RKO (cell line): ENCODE data around the gene SLFN5.
"Not testable (repeated sequence)": the region's sequence is repeated elsewhere in the genome, so short reads cannot be mapped to it uniquely, and the experiment has no call there.

Experiments
- DNase-seq: peaks from one replicate; pipeline ENCODE4 v3.0.0-alpha.2; 2016; ENCODE audit warnings: low spot score

Gene SLFN5

DNA sequence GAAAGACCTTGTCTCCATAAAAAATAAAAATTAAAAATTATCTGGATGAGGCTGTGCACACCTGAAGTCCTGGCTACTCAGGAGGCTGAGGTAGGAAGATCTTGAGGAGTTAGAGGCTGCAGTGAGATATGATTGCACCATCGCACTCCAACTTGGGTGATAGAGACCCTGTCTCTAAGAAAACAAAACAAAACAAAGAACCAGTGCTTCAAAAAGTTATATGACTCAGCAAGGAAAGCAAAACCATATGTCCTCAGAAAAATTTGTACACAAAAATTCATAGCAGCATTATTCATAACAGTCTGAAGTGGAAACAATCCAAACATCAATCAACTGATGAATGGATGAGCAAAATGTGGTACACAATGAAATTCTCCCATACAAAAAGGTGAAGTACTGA lies 48.9 kb downstream of the SLFN5 start:
- DNase-seq: no peak

DNA sequence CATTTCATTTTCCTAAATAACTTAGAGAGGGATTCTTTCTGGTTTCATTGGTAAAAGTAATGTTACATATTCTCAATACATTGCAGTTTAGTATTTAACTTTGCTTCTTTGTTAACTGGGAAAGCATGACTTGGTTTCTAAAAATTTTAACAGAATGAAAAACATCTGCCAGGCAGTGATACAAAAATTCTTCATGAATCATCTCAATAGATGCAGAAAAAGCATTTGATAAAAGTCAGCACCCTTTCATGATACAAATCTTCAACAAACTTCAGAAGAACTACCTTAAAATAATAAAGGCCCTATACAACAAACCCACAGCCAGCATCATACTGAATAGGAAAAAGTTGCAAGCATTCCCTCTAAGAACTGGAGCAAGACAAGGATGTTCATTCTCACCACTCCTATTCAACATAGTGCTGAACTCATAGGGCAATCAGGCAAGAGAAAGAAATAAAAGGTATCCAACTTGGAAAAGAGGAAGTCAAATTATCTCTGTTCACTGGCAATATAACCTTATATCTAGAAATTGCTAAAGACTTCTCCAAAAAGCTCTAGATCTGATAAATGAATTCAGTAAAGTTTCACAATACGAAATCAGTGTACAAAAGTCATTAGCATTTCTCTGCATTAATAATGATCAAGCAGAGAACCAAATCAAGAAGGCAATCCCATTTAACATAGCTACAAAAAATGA lies 50.4 kb downstream of the SLFN5 start:
- DNase-seq: no peak

DNA sequence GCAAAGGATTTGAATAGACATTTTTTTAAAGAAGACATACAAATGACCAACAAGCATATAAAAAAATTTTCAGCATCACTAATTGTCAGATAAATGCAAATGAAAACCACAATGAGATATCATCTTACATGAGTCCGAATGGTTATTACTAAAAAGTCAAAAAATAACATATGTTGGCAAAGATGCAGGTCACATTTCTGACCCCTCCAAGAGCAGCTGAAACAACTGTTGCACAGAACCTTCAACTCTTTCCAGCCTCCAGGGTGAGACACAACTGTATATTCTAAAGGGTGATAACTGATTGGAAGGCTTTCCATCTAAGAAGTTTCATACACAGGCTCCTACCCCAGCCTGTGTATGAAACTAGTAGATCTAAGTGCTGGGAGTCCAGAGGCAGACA lies 51.9 kb downstream of the SLFN5 start:
- DNase-seq: no peak

- DNase-seq: no peak
These were observed 52.8 kb downstream of the SLFN5 start for GRCh38 chr17:35295686-35296085.

DNA sequence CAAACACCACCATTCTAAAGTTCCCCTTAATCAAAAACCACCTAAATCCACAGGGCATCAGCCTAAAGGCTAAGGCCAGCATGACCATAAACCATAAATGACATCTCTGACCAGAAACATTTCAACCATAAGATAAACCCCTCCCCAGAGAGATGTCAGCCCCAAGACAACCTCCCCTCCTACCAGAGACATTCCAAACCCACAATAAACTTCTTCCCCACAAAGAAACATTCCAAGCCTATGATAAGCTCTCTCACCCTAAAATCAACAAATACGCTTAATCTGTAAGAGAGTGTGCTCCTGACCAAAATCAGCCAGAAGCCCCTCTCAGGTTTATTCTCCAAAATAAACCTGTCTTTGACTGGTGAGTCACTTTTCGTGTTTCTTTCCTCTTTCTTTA lies 54.8 kb downstream of the SLFN5 start:
- DNase-seq: no peak

GRCh38 chr17:35298639-35299038 lies 55.8 kb downstream of the SLFN5 start:
- DNase-seq: no peak

GRCh38 chr17:35299135-35299534 lies 56.3 kb downstream of the SLFN5 start:
- no peak for DNase-seq

- not testable (repeated sequence) for DNase-seq
These were observed 66.5 kb downstream of the SLFN5 start for GRCh38 chr17:35309345-35309744.

- DNase-seq: no peak
These were observed 69.5 kb downstream of the SLFN5 start for GRCh38 chr17:35312346-35312745.

- DNase-seq: peak; percentile 74
These were observed 70.2 kb downstream of the SLFN5 start for GRCh38 chr17:35312790-35313711.

DNA sequence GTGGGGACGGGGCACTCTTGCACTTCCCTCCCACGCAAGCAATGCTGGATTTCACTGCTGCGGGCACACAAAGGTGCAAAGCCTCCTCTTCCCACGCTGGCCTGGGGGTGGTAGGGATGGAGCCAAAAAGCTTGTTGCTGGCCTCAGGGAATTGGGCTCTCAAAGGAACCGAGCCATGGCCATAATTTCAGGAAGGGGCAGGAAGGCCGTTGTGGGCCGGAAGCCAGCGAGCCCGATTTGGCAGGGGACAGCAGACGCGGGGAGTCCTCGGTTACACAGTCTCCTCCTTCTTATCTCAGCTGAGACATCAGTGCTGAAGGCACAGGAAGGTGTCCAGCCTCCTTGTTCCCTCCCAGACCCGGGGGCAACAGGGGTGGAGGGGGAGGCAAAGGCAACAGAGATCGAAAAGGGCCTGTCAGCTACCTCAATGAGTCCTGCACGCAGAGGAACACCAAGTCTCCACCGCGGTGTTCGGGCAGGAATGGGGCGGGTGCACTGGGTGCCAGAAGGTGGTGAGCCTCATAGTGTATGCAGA lies 71.1 kb downstream of the SLFN5 start:
- no peak for DNase-seq

DNA sequence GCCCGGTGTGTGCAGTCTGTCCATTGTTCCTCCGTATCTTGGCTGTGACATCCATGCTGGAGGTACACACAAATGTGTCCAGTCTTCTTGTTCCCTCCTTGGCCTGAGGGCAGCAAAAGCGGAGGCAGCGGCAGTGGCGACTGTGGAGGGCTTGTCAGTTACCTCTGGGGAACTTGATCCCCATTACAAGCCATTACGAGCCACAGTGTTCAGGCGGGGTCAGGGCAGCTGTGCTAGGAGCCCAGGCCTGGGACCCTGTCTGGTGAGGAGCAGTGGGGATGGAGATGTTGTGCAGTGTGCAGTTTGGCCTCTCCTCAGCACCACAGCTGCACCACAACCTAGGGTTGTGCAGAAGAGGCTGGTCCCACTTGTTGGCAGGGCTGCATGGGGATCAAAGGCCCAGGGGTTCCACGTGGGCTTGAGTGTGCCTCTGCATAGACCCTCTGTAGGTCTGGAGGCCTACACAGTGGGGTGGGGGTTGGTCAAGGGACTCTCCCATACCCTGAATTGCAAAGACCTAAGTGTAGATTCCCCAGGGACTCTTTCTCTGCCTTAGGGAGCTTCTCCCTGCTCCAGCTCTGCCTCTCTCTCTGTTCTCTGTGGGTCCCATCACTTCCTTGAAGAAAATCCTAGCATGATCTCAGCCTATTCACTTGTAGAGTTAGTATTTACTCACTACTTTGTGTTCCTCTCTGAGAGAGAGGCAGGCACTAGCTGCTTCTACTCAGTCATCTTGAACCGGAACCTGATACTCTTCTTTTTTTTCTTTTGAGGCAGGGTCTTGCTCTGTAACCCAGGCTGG lies 71.7 kb downstream of the SLFN5 start:
- no peak for DNase-seq

- no peak for DNase-seq
These were observed 72.4 kb downstream of the SLFN5 start for GRCh38 chr17:35315283-35315682.

DNA sequence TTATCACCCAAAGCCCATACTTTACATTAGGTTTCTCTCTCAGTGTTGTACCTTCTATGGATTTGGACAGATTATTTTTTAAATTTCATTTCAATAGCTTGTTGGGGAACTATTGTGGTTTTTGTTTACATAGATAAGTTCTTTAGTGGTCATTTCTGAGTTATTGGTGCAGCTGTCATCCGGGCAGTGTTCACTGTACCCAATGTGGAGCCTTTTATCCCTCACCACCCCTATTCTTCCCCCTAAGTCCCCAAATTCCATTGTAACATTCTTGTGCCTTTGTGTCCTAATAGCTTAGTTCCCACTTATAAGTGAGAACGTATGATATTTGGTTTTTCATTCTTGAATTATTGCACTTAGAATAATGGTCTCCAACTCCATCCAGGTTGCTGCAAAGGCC lies 73.1 kb downstream of the SLFN5 start:
- no peak for DNase-seq

DNA sequence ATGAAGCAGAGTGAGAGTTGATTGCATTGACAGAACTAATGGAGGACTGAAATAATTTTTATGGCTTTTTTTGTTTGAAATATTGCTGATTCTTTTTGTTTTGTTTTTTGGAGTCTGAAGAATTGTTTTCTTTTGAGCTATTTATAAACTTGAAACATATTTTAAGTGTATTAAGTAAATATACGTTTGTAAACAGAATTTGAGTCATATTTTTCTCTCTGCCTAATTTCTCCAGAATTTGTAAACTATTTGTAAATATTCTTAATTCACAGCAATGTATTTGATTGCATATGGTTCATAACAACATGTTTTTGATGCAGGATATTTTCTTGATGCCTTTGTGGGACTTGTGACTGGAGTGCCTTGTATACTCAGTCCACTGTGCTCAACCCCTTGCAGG lies 79.9 kb downstream of the SLFN5 start:
- no peak for DNase-seq
